IMR-90 (cell line): ENCODE results near the gene NGEF. TPM values are rescaled to one million over a fixed set of nuclear protein-coding genes. Genes with fewer than 3 reads are reported as not detected.

Experiments used
- ATAC-seq: fragments of 200-7000 bp; cut with Tn5 transposase; 2 replicates; pipeline ENCODE4 v1.9.1; 2020; ENCODE audit warnings: low read depth, mild to moderate bottlenecking, moderate library complexity
- BruUV-seq: library from RNA; stranded (reverse); fragments of 400-500 nt; replicated peaks from 2 replicates; lab custom pipeline; 2021; lab: Mats Ljungman, UMichigan
- CTCF ChIA-PET: fragments of 300-600 bp; formaldehyde crosslinking; extraction: SDS; loops from one replicate; lab custom pipeline; 2021; ENCODE audit warnings: antibody characterized with exemption; lab: Yijun Ruan, JAX
- POLR2A ChIA-PET: fragments of 300-600 bp; sonication (Branson Sonifier 250); formaldehyde crosslinking; loops from one replicate; lab custom pipeline; 2022; ENCODE audit warnings: antibody characterized with exemption; ENCODE audit not compliant: unreplicated experiment; lab: Charles Lee
- DNase-seq: peaks from one replicate; pipeline ENCODE4 v3.0.0; 2013
- H2AFZ ChIP-seq: replicated peaks from 2 replicates; pipeline ENCODE3; 2013; ENCODE audit warnings: low read length, mild to moderate bottlenecking; ENCODE audit not compliant: poor library complexity
- H2AK5ac ChIP-seq: 2 replicates; pipeline ENCODE4 v1.6.1; 2013; ENCODE audit warnings: low read depth, low read length, inconsistent platforms
- H2AK9ac ChIP-seq: replicated peaks from 2 replicates; pipeline ENCODE3; 2013; ENCODE audit warnings: mild to moderate bottlenecking, low read depth, low read length, moderate library complexity; ENCODE audit not compliant: poor library complexity
- H2BK120ac ChIP-seq: 2 replicates; pipeline ENCODE4 v1.6.1; 2013; ENCODE audit warnings: low read depth, low read length, inconsistent platforms
- H2BK15ac ChIP-seq: 3 replicates; pipeline ENCODE4 v1.6.1; 2013; ENCODE audit warnings: low read depth, low read length, inconsistent platforms
- H2BK20ac ChIP-seq: 2 replicates; pipeline ENCODE4 v1.6.1; 2013; ENCODE audit warnings: low read depth, mild to moderate bottlenecking, inconsistent platforms, low read length, moderate library complexity
- H2BK5ac ChIP-seq: 2 replicates; pipeline ENCODE4 v1.6.1; 2013; ENCODE audit warnings: mild to moderate bottlenecking, low read depth, low read length, inconsistent platforms; ENCODE audit not compliant: poor library complexity, severe bottlenecking
- H3K14ac ChIP-seq: replicated peaks from 2 replicates; pipeline ENCODE4 v1.6.1; 2013; ENCODE audit warnings: low read depth, low read length, inconsistent platforms
- H3K18ac ChIP-seq: 2 replicates; pipeline ENCODE4 v1.6.1; 2013; ENCODE audit warnings: low read depth, low read length, control low read depth
- H3K23ac ChIP-seq: 2 replicates; pipeline ENCODE4 v1.6.1; 2013; ENCODE audit warnings: low read depth, low read length, inconsistent platforms
- H3K27ac ChIP-seq: 2 replicates; pipeline ENCODE4 v1.5.1; 2013; ENCODE audit warnings: mild to moderate bottlenecking, control low read depth, low read length; ENCODE audit not compliant: insufficient read depth
- H3K27me3 ChIP-seq: 2 replicates; pipeline ENCODE4 v1.6.1; 2013; ENCODE audit warnings: low read length; ENCODE audit not compliant: control insufficient read depth, insufficient read depth
- H3K36me3 ChIP-seq: 2 replicates; pipeline ENCODE4 v1.6.1; 2013; ENCODE audit warnings: low read length, mixed read lengths; ENCODE audit not compliant: control insufficient read depth, insufficient read depth
- H3K4ac ChIP-seq: 2 replicates; pipeline ENCODE4 v1.6.1; 2013; ENCODE audit warnings: low read depth, low read length, inconsistent platforms
- H3K4me1 ChIP-seq: 2 replicates; pipeline ENCODE4 v1.6.1; 2013; ENCODE audit warnings: low read length, mixed read lengths; ENCODE audit not compliant: control insufficient read depth, insufficient read depth
- H3K4me2 ChIP-seq: 2 replicates; pipeline ENCODE4 v1.6.1; 2013; ENCODE audit warnings: low read depth, mild to moderate bottlenecking, control low read depth, low read length, moderate library complexity
- H3K4me3 ChIP-seq: 2 replicates; pipeline ENCODE4 v1.5.1; 2013; ENCODE audit warnings: low read depth, mild to moderate bottlenecking, control low read depth, low read length, moderate library complexity; ENCODE audit not compliant: insufficient read depth
- H3K56ac ChIP-seq: 2 replicates; pipeline ENCODE4 v1.6.1; 2013; ENCODE audit warnings: low read length, inconsistent platforms; ENCODE audit not compliant: insufficient read depth; ENCODE audit errors: extremely low read depth
- H3K79me1 ChIP-seq, 2 experiments: 2 replicates each; pipeline ENCODE4 v1.6.1; 2013; ENCODE audit warnings: low read length in 2 of 2, inconsistent platforms in 1 of 2, low read depth in 1 of 2
- H3K9ac ChIP-seq: 2 replicates; pipeline ENCODE4 v1.6.1; 2013; ENCODE audit warnings: low read depth, low read length, control low read depth
- H3K9me1 ChIP-seq: 2 replicates; pipeline ENCODE4 v1.6.1; 2013; ENCODE audit warnings: low read length, inconsistent platforms; ENCODE audit not compliant: insufficient read depth
- H3K9me3 ChIP-seq: 2 replicates; pipeline ENCODE4 v1.6.1; 2013; ENCODE audit warnings: low read length; ENCODE audit not compliant: control insufficient read depth, insufficient read depth
- H4K20me1 ChIP-seq: 2 replicates; pipeline ENCODE4 v1.6.1; 2013; ENCODE audit warnings: low read length, inconsistent platforms; ENCODE audit not compliant: insufficient read depth
- H4K5ac ChIP-seq: 2 replicates; pipeline ENCODE4 v1.6.1; 2013; ENCODE audit warnings: mild to moderate bottlenecking, low read depth, low read length, control low read depth
- H4K8ac ChIP-seq, 2 experiments: 2 replicates each; pipeline ENCODE4 v1.6.1; 2013; ENCODE audit warnings: low read depth in 2 of 2, low read length in 2 of 2, control low read depth in 1 of 2, inconsistent platforms in 1 of 2
- H4K91ac ChIP-seq: 2 replicates; pipeline ENCODE4 v1.6.1; 2013; ENCODE audit warnings: low read depth, low read length, inconsistent platforms; ENCODE audit not compliant: insufficient read depth
- MAFK ChIP-seq: IDR thresholded peaks from 2 replicates; pipeline ENCODE4 v1.6.1; 2012; ENCODE audit warnings: low read depth, low read length, improper control_type of control experiment
- WGBS, 2 experiments: methylation state at CpG; one replicate each; pipeline versions ENCODE4 v1.1.5 to v1.1.7; 2013; ENCODE audit warnings: missing lambda C conversion rate in 2 of 2; ENCODE audit not compliant: insufficient read length in 1 of 2; ENCODE audit errors: extremely low coverage in 2 of 2; 5-methylcytosine and 5-hydroxymethylcytosine counted together
- dilution Hi-C: fragments of 300-500 bp; cut with HindIII; formaldehyde crosslinking; loops from one replicate; pipeline ENCODE4 v1.14.3; 2018; ENCODE audit warnings: low sequenced_read_pairs; ENCODE audit not compliant: unreplicated experiment
- in situ Hi-C: fragments of 300-500 bp; cut with MboI; formaldehyde crosslinking; loops from 3 replicates; pipeline ENCODE4 v1.14.3; 2019; ENCODE audit warnings: low sequenced_read_pairs, inconsistent platforms, mixed read lengths
- intact Hi-C: fragments of 100-400 bp; cut with micrococcal nuclease; formaldehyde crosslinking; loops from 2 replicates; pipeline ENCODE4 v1.10.0; 2022
- polyA plus RNA-seq, 3 experiments: library from polyadenylated mRNA; depleted of rRNA; stranded (reverse); fragments of >200 nt; gene quantifications; 2 replicates each; pipeline ENCODE4 v1.2.3, GENCODE V29; 2012; ENCODE audit warnings: low replicate concordance in 1 of 3
- total RNA-seq: library from RNA; depleted of rRNA; stranded (reverse); fragments of >200 nt; gene quantifications from 2 replicates; pipeline ENCODE4 v1.2.3, GENCODE V29; 2012

The NGEF gene
- total and polyA plus RNA-seq, 2 of the 4 experiments (the other 2 are of a cell fraction) = 1.1 to 1.7 TPM

DNA sequence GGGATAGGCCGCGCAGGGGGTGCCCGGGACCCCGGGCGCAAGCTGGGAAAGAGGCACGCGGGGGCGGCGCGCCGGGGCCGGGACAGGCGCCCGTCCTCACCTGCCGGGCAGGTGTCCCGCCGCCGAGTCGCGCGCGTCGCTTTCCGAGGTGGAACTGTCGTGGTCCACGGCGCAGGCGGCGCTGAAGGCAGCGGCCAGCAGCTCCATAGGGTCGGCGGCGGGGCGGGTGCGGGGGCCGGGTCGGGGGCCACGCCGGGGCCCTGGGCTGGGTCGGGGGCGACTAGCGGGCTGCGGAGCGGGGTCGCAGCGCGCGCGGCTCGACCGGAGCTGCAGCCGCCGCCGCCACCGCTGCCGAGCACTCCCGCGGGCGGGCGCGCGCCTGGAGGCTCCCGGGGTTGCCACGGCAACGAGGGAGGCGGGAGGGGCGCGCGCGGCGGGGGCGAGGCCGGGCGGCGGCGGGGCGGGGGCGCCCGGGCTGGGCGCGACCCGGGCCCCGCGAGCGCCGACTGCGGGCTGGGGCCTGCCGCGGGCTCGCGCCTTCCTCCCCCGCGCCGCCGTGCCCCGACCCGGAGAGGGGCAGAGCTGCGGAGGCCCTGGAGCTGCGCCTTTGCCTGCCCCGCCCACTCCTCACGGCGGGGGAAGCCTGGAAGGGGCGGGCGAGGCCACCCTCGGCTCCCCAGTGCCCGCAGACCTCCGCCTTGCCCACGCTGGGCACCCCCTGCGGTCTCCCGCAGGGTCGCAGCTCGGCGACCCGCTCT lies 85.1 kb downstream of the NGEF start:
- H2AFZ ChIP-seq = peak overlapping the region; percentile 58
- H3K9ac ChIP-seq = no peak overlapping the region
- no peak overlapping the region for H3K23ac ChIP-seq
- dilution Hi-C loops = no loop called here
- H3K4me1 ChIP-seq = no peaks in the 10 kb centered on the region; the same call in 1 of the 2 replicates
- CTCF ChIA-PET = no interaction called here
- peaks cover 48% of the 10 kb centered on the region for H3K27me3 ChIP-seq
- no TSS peak for BruUV-seq
- no peak overlapping the region for H2AK9ac ChIP-seq
- no peak overlapping the region for H3K18ac ChIP-seq
- no peak overlapping the region for H2AK5ac ChIP-seq
- TF ChIP-seq MAFK = no peak
- H4K20me1 ChIP-seq = no peaks in the 10 kb centered on the region
- H2BK5ac ChIP-seq = no peak overlapping the region
- no peaks in the 10 kb centered on the region; the same call in 1 of the 2 replicates for H3K9me1 ChIP-seq
- H3K14ac ChIP-seq = no peak overlapping the region
- intact Hi-C loops = no loop called here
- H3K56ac ChIP-seq = no peak overlapping the region
- H4K5ac ChIP-seq = no peak overlapping the region
- H3K27ac ChIP-seq = no peak overlapping the region
- no peak overlapping the region for H2BK120ac ChIP-seq
- no peak overlapping the region for H4K8ac ChIP-seq
- DNase-seq (no peak), ATAC-seq (peak; percentile 53)
- no peak overlapping the region for H2BK20ac ChIP-seq
- no peak overlapping the region for H3K4ac ChIP-seq
- no peak overlapping the region; the same call in 1 of the 2 replicates for H3K4me2 ChIP-seq
- no peaks in the 10 kb centered on the region for H3K79me1 ChIP-seq
- H3K9me3 ChIP-seq = peaks cover 3% of the 10 kb centered on the region
- H3K36me3 ChIP-seq = no peaks in the 10 kb centered on the region
- 2% methylated on average over 44 of the region's 114 CpGs; no CpG with 5 or more reads in 1 of the 2 experiments for WGBS, 2 experiments
- H2BK15ac ChIP-seq = no peak overlapping the region
- POLR2A ChIA-PET = no interaction called here
- in situ Hi-C loops = no loop called here
- H4K91ac ChIP-seq = no peak overlapping the region
- no peak overlapping the region for H3K4me3 ChIP-seq
